ENCODE data around the gene AATK. TPM values are rescaled to one million over a fixed set of nuclear protein-coding genes. Genes with fewer than 3 reads are reported as not detected.
A peak's percentile ranks its signal among the peaks of the same experiment; 100 is the strongest.

AATK gene
- total RNA-seq (2021) (0.46 and 2.4 TPM in 2 replicates), Bru-seq, nascent RNA (percentile 7 among the genes with signal in this experiment), BruChase-seq, experiment 1, labeled RNA remaining after a 2-hour chase (percentile 13 among the genes with signal in this experiment), BruChase-seq, experiment 2, labeled RNA remaining after a 6-hour chase (percentile 14 among the genes with signal in this experiment)
- long read RNA-seq, partial matches to known transcripts, result 1 of 1 reads
- long read RNA-seq, other reads (novel, unspliced or antisense), result 0 of 1 reads

GRCh38 chr17:81166033-81166492 is at the start of gene AATK:
TSS of gene AATK (minus strand) at chr17:81166221. CDS start at chr17:81165992, 229 bp downstream.
- Histone ChIP-seq H3K4me1 (replicated peaks; ENCODE audit: insufficient read depth) (no peaks in the 10 kb centered on the region), H3K27me3 (ENCODE audit: insufficient read depth, low read depth) (peaks cover 21% of the 10 kb centered on the region), H3K36me3 (ENCODE audit: low read depth) (no peaks in the 10 kb centered on the region), H3F3A (ENCODE audit: insufficient read depth, low read depth) (peaks cover 7% of the 10 kb centered on the region; the same call in 1 of the 2 replicates), H4K20me1 (ENCODE audit: insufficient read depth) (no peaks in the 10 kb centered on the region), H3K79me2 (ENCODE audit: low read depth) (no peaks in the 10 kb centered on the region), H3K4me2 (no peak within 1 kb of the TSS), H3K4me3 (no peak within 1 kb of the TSS), H2AFZ (no peak within 1 kb of the TSS), H3K27ac (no peak within 1 kb of the TSS), H3K9me3 (ENCODE audit: insufficient read depth, low read depth) (no peaks in the 10 kb centered on the region), H3K9me2 (ENCODE audit: insufficient read depth) (no peaks in the 10 kb centered on the region)
- DNase-seq, result no peak
- POLR2A ChIA-PET (ENCODE audit: unreplicated experiment), result no interaction called here
- intact Hi-C loops (cut with micrococcal nuclease; ENCODE audit: unreplicated experiment), result no loop called here
- TF ChIP-seq EZH2 (IDR thresholded peaks at IDR 0.05; ENCODE audit: low read depth) (no peak), CTCF (conservative IDR thresholded peaks at IDR 0.05) (no peak)
- CTCF ChIA-PET, result interaction anchor here (0.5 to 0.6 kb wide), 2 partner anchors 10 to 52 kb away, joined by 3 to 7 read pairs; no protein-coding TSS in a partner anchor
- no TSS peak for BruUV-seq (replicated peaks)

- ChIA-PET CTCF (no interaction called here), POLR2A (ENCODE audit: unreplicated experiment) (no interaction called here)
Measured at GRCh38 chr17:81213978-81214377, 48.0 kb upstream of the AATK start.

GRCh38 chr17:81212365-81212764 is 46.3 kb upstream of the AATK start:
- no peaks in the 10 kb centered on the region for H3K4me1 ChIP-seq (replicated peaks; ENCODE audit: insufficient read depth)
- no peaks in the 10 kb centered on the region for H3K36me3 ChIP-seq (ENCODE audit: low read depth)
- H3K4me2 ChIP-seq, result no peak overlapping the region
- no TSS peak for BruUV-seq (replicated peaks)
- TF ChIP-seq CTCF (conservative IDR thresholded peaks at IDR 0.05) (no peak), EZH2 (IDR thresholded peaks at IDR 0.05; ENCODE audit: low read depth) (no peak)
- H2AFZ ChIP-seq, result no peak overlapping the region
- intact Hi-C loops (cut with micrococcal nuclease; ENCODE audit: unreplicated experiment), result no loop called here
- DNase-seq, result no peak
- H3K9me3 ChIP-seq (ENCODE audit: insufficient read depth, low read depth), result no peaks in the 10 kb centered on the region
- H3K27me3 ChIP-seq (ENCODE audit: insufficient read depth, low read depth), result no peaks in the 10 kb centered on the region
- H3F3A ChIP-seq (ENCODE audit: insufficient read depth, low read depth), result no peaks in the 10 kb centered on the region
- H4K20me1 ChIP-seq (ENCODE audit: insufficient read depth), result no peaks in the 10 kb centered on the region
- H3K79me2 ChIP-seq (ENCODE audit: low read depth), result no peaks in the 10 kb centered on the region
- ChIA-PET CTCF (no interaction called here), POLR2A (ENCODE audit: unreplicated experiment) (no interaction called here)
- no peaks in the 10 kb centered on the region for H3K9me2 ChIP-seq (ENCODE audit: insufficient read depth)
- no peak overlapping the region for H3K27ac ChIP-seq
- H3K4me3 ChIP-seq, result no peak overlapping the region

More at GRCh38 chr17:81213978-81214377, 48.0 kb upstream of the AATK start:
- H4K20me1 ChIP-seq (ENCODE audit: insufficient read depth), result no peaks in the 10 kb centered on the region
- no peak overlapping the region for H3K4me2 ChIP-seq
- no peaks in the 10 kb centered on the region for H3F3A ChIP-seq (ENCODE audit: insufficient read depth, low read depth)
- BruUV-seq (replicated peaks), result no TSS peak
- H3K79me2 ChIP-seq (ENCODE audit: low read depth), result no peaks in the 10 kb centered on the region
- no peak overlapping the region for H3K4me3 ChIP-seq
- intact Hi-C loops (cut with micrococcal nuclease; ENCODE audit: unreplicated experiment), result no loop called here
- no peak for DNase-seq
- H2AFZ ChIP-seq, result no peak overlapping the region
- no peaks in the 10 kb centered on the region for H3K9me3 ChIP-seq (ENCODE audit: insufficient read depth, low read depth)
- H3K27me3 ChIP-seq (ENCODE audit: insufficient read depth, low read depth), result no peaks in the 10 kb centered on the region
- H3K27ac ChIP-seq, result no peak overlapping the region
- no peaks in the 10 kb centered on the region for H3K4me1 ChIP-seq (replicated peaks; ENCODE audit: insufficient read depth)
- H3K9me2 ChIP-seq (ENCODE audit: insufficient read depth), result no peaks in the 10 kb centered on the region
- H3K36me3 ChIP-seq (ENCODE audit: low read depth), result no peaks in the 10 kb centered on the region
- no peak for TF ChIP-seq CTCF (conservative IDR thresholded peaks at IDR 0.05)
- TF ChIP-seq EZH2 (IDR thresholded peaks at IDR 0.05; ENCODE audit: low read depth), result no peak
